ENCODE measurements around the gene ZC3H12C. TPM values are rescaled to one million over a fixed set of nuclear protein-coding genes. Genes with fewer than 3 reads are reported as not detected.

The ZC3H12C gene
- total and polyA plus RNA-seq, 2 of the 13 experiments (the other 11 are each of a cell fraction or from before 2014, with no cell fraction given) = 2.4 to 5.7 TPM

DNA sequence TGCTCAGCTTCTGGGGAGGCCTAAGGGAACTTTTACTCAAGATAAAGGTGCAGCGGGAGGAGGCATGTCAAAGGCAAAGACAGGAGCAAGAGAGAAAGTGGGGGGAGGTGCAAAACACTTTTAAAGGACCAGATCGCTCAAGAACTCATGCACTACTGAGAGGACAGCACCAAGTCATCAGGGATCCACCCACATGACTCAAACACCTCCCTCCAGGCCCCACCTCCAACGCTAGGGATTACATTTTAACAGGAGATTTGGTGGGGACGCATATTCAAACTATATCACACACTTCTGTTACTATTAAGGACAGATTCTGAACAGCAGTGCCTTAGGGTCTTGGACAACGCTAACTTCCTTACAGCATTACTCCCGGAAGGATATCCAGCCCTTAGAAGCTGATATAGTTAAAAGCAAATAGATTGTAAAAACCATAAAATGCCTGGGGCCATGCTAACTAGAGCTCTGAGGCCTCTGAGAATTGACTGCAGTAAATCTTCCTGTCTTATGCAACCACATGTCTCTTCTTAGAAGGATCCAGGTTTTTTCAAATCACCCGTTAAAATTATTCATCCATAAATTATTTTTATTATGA, 16.7 kb upstream of the ZC3H12C start:
- Histone ChIP-seq H3K27me3 (ENCODE audit: control insufficient read depth in 1 of 2, insufficient read depth in 2 of 2, low read length in 2 of 2) (no peaks in the 10 kb centered on the region), H2AFZ (ENCODE audit: low read length) (no peak overlapping the region), H3K4me3 (replicated peaks in 1 of 3; ENCODE audit: insufficient read depth in 1 of 3, low read depth in 2 of 3, low read length in 3 of 3) (no peak overlapping the region), H3K9me3 (ENCODE audit: low read length) (no peaks in the 10 kb centered on the region), H3K4me2 (ENCODE audit: low read depth, low read length) (no peak overlapping the region), H3K9ac (ENCODE audit: insufficient read depth, low read depth, low read length) (no peak overlapping the region), H3K4me1 (ENCODE audit: insufficient read depth, low read length) (0 out of 2 replicates have a peak, but pooled peaks cover 8% of the 10 kb centered on the region), H3K36me3 (replicated peaks in 1 of 2; ENCODE audit: control insufficient read depth in 1 of 2, insufficient read depth in 2 of 2, low read length in 2 of 2) (no peaks in the 10 kb centered on the region), H4K20me1 (ENCODE audit: insufficient read depth, low read length) (no peaks in the 10 kb centered on the region), H3K79me2 (ENCODE audit: insufficient read depth, low read length) (no peaks in the 10 kb centered on the region), H3K27ac (ENCODE audit: extremely low read length, insufficient read depth, low read length) (no peak overlapping the region)
- in situ Hi-C loops (cut with HindIII; ENCODE audit: extremely low pct_ligation_motif_present, low pct_unique_long_range_greater_than_20kb) = no loop called here
- WGBS (ENCODE audit: low lambda C conversion rate) = 17% methylated on average over 6 of the region's 7 CpGs
- DNase-seq (ENCODE audit: low spot score) (no peak), FAIRE-seq (no peak), ATAC-seq (no peak)
- BruUV-seq (replicated peaks) = no TSS peak
- intact Hi-C loops (cut with micrococcal nuclease; ENCODE audit: unreplicated experiment) = no loop called here
- POLR2A ChIA-PET = interaction anchor here (1.9 kb wide), 1 partner anchor 16 kb away, joined by 6 read pairs; the partner anchor contains the start of gene ZC3H12C
- CTCF ChIA-PET (ENCODE audit: low intra/inter-chr PET ratio, low total read pairs) = no interaction called here
- TF ChIP-seq ZNF780A (CRISPR knock-in tag; IDR thresholded peaks at IDR 0.05) (no peak), BORCS8-MEF2B (CRISPR knock-in tag; IDR thresholded peaks at IDR 0.05) (no peak), MAZ (IDR thresholded peaks at IDR 0.05; ENCODE audit: borderline replicate concordance, low read depth, low read length) (no peak), MAZ (CRISPR knock-in tag; IDR thresholded peaks at IDR 0.05; ENCODE audit: low read depth) (no peak), ELK4 (CRISPR knock-in tag; IDR thresholded peaks at IDR 0.05; ENCODE audit: borderline replicate concordance) (no peak), ZBTB46 (CRISPR knock-in tag; IDR thresholded peaks at IDR 0.05; ENCODE audit: borderline replicate concordance) (no peak)
- TF ChIP-seq, protein P1, sequence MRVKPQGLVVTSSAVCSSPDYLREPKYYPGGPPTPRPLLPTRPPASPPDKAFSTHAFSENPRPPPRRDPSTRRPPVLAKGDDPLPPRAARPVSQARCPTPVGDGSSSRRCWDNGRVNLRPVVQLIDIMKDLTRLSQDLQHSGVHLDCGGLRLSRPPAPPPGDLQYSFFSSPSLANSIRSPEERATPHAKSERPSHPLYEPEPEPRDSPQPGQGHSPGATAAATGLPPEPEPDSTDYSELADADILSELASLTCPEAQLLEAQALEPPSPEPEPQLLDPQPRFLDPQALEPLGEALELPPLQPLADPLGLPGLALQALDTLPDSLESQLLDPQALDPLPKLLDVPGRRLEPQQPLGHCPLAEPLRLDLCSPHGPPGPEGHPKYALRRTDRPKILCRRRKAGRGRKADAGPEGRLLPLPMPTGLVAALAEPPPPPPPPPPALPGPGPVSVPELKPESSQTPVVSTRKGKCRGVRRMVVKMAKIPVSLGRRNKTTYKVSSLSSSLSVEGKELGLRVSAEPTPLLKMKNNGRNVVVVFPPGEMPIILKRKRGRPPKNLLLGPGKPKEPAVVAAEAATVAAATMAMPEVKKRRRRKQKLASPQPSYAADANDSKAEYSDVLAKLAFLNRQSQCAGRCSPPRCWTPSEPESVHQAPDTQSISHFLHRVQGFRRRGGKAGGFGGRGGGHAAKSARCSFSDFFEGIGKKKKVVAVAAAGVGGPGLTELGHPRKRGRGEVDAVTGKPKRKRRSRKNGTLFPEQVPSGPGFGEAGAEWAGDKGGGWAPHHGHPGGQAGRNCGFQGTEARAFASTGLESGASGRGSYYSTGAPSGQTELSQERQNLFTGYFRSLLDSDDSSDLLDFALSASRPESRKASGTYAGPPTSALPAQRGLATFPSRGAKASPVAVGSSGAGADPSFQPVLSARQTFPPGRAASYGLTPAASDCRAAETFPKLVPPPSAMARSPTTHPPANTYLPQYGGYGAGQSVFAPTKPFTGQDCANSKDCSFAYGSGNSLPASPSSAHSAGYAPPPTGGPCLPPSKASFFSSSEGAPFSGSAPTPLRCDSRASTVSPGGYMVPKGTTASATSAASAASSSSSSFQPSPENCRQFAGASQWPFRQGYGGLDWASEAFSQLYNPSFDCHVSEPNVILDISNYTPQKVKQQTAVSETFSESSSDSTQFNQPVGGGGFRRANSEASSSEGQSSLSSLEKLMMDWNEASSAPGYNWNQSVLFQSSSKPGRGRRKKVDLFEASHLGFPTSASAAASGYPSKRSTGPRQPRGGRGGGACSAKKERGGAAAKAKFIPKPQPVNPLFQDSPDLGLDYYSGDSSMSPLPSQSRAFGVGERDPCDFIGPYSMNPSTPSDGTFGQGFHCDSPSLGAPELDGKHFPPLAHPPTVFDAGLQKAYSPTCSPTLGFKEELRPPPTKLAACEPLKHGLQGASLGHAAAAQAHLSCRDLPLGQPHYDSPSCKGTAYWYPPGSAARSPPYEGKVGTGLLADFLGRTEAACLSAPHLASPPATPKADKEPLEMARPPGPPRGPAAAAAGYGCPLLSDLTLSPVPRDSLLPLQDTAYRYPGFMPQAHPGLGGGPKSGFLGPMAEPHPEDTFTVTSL (CRISPR knock-in tag; IDR thresholded peaks at IDR 0.05; ENCODE audit: borderline replicate concordance) = no peak
- TF ChIP-seq, protein P2, sequence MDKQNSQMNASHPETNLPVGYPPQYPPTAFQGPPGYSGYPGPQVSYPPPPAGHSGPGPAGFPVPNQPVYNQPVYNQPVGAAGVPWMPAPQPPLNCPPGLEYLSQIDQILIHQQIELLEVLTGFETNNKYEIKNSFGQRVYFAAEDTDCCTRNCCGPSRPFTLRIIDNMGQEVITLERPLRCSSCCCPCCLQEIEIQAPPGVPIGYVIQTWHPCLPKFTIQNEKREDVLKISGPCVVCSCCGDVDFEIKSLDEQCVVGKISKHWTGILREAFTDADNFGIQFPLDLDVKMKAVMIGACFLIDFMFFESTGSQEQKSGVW (CRISPR knock-in tag; IDR thresholded peaks at IDR 0.05; ENCODE audit: borderline replicate concordance) = no peak
- TF ChIP-seq, protein P3, sequence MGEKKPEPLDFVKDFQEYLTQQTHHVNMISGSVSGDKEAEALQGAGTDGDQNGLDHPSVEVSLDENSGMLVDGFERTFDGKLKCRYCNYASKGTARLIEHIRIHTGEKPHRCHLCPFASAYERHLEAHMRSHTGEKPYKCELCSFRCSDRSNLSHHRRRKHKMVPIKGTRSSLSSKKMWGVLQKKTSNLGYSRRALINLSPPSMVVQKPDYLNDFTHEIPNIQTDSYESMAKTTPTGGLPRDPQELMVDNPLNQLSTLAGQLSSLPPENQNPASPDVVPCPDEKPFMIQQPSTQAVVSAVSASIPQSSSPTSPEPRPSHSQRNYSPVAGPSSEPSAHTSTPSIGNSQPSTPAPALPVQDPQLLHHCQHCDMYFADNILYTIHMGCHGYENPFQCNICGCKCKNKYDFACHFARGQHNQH (CRISPR knock-in tag; IDR thresholded peaks at IDR 0.05) = no peak
- TF ChIP-seq, protein P4, sequence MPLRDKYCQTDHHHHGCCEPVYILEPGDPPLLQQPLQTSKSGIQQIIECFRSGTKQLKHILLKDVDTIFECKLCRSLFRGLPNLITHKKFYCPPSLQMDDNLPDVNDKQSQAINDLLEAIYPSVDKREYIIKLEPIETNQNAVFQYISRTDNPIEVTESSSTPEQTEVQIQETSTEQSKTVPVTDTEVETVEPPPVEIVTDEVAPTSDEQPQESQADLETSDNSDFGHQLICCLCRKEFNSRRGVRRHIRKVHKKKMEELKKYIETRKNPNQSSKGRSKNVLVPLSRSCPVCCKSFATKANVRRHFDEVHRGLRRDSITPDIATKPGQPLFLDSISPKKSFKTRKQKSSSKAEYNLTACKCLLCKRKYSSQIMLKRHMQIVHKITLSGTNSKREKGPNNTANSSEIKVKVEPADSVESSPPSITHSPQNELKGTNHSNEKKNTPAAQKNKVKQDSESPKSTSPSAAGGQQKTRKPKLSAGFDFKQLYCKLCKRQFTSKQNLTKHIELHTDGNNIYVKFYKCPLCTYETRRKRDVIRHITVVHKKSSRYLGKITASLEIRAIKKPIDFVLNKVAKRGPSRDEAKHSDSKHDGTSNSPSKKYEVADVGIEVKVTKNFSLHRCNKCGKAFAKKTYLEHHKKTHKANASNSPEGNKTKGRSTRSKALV (CRISPR knock-in tag; IDR thresholded peaks at IDR 0.05) = no peak
